ENCODE results near the gene MBD5.

The MBD5 gene

DNA sequence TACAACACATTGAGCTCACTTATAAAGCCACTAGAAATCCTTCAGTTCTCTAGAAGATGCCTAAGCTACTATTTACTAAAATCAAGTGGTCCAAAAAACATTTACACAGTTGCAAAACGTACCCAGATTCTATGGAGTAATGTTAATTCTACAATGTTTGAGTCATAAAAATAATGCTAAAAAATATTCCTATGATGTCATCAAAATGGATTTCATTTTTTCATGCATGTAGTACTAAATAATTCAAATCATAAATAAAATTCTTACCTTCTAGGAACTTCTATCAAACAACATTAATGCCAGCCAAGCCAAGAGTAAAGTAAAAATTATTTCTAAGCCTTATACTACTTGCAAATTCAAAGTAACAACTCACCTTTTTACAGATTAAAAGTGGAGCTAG, 454.7 kb downstream of the MBD5 start:
- no peak for DNase-seq (ENCODE audit: low read depth)

GRCh38 chr2:148479398-148479797, 458.5 kb downstream of the MBD5 start:
- DNase-seq (ENCODE audit: low read depth): no peak

DNA sequence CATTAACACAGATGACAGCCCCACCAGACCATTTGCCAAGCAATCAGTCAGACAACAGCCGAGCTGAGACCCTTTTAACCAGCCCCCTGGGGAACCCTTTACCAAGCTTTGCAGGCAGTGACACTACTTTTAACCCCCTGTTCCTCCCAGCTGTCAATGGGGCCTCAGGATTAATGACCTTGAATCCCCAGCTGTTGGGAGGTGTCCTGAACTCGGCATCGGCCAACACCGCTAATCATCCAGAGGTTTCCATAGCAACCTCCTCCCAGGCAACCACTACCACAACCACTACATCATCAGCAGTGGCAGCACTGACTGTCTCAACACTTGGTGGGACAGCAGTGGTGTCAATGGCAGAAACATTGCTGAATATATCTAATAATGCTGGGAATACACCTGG, 462.8 kb downstream of the MBD5 start:
- no peak for DNase-seq (ENCODE audit: low read depth)

GRCh38 chr2:148484066-148484465, 463.2 kb downstream of the MBD5 start:
- no peak for DNase-seq (ENCODE audit: low read depth)

DNA sequence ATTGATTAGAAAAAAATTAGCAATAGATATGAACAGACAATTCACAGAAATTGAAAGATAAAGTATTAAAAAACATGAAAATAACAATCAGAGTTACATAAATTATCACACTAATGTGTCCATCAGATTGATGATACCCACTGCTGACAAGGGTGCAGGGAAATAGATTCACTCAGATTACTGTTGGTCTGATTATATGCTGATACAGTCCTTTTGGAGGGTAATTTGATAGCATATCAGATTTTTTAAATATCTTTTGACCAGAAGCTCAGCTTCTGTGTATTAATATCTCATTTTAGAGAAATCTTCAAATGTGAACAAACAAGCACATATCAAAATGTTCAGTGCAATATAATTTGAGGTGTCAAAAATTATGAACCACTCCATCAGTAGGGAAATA, 465.8 kb downstream of the MBD5 start:
- DNase-seq (ENCODE audit: low read depth): no peak

DNA sequence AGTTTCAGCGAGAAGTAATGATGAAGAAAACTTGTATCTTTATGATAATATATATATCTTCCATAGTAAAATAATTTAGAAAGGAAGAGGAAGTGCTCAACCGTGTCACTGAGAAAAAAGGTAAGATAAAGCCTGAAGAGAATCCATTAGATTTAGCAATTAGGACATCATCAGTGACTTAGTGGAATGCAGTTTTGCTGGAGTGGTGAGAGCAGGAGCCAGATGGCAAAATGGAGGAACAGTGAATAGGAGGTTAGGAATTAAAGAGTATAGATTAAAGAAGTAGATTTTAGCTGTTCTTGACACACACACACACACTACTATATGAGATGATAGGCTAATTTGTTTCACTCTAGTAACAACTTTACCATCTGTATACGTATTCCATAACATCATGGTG, 466.5 kb downstream of the MBD5 start:
- no peak for DNase-seq (ENCODE audit: low read depth)

DNA sequence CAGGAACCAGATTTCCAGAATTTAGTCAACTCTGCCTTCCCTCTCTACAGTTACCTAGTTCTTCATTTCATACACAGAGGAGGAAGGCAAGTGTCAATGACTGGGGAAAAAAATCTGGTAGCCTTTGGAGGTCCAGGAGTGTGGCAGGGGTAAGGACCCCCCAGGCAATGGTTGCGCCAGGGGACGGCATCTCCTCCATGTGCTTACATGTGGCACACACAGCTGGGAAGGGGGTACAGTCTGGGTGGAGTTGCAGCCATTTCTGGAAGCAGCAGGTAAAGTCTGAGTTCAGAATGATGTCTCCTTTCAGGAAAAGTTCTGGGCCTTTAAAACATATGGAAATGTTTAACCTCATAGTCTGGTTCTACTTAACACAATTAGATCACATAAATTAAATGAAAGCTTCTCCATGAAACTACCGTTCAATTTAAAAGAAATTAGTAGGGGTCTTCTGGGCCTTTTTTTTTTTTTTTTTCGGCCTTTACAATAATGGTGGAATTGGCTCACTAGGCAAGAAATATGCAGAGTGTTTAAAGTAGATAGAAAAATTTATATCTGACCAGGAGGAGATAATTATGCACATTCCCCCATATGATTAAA, 470.0 kb downstream of the MBD5 start:
- no peak for DNase-seq (ENCODE audit: low read depth)

GRCh38 chr2:148493822-148494563, 473.1 kb downstream of the MBD5 start:
- DNase-seq (ENCODE audit: low read depth): no peak

DNA sequence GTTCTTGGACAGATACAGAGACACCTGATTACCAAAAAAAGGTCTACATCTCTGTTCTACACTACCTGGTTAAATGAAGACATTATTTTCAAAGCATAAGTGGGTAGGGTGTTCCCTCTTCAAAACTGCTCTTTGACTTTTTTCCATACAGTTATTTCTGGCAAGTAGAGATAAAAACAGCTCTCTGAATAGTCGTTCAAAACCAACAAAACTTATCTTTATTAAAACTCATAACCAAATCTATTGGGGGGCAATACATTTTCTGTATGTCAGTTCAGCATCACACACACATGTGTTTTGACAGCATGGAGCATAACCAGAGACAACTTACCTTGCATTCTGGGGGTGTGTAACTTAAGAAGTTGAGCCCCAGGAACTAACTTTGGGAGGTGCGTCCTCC, 474.7 kb downstream of the MBD5 start:
- no peak for DNase-seq (ENCODE audit: low read depth)

- DNase-seq (ENCODE audit: low read depth): no peak
Observed at GRCh38 chr2:148501545-148501944, 480.7 kb downstream of the MBD5 start.

GRCh38 chr2:148503516-148503915, 482.6 kb downstream of the MBD5 start:
- DNase-seq (ENCODE audit: low read depth): no peak

DNA sequence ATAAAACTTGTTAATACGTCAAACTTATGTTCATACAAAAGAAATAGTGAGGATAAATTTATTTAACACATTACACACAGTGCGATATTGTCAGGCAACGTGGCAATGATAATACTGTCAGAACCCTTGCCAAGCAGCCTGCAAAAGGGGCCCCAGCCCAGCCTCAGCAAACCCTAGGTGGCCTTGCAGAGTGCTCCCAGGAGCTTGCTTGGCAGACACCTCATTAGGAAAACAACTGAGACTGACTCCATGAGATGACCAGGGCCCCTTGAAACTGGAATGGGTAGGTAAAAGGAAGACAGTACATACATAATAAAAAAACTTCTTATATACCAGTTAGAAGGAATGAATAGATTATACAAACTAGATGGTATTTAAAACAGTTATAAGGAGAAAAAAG, 487.1 kb downstream of the MBD5 start:
- no peak for DNase-seq (ENCODE audit: low read depth)

DNA sequence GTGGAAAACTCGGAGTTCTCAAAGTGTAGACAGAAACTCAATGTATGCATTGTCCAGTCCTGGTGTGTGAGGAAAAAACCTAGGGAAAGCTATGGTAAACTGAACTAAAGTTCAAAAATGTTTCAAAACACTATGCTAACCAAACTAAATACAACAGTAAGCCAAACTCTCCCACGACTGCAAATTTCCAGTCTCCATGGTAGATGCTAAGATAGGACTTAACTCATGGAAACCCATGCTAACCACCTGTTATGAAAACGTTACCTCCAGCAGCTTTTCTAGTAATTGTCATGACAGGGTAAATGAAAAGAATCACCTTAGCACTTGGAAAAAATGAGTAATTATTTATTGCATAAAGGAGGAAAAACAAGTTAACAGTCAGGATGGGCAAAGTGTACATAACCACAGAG, 488.0 kb downstream of the MBD5 start:
- DNase-seq (ENCODE audit: low read depth): no peak

DNA sequence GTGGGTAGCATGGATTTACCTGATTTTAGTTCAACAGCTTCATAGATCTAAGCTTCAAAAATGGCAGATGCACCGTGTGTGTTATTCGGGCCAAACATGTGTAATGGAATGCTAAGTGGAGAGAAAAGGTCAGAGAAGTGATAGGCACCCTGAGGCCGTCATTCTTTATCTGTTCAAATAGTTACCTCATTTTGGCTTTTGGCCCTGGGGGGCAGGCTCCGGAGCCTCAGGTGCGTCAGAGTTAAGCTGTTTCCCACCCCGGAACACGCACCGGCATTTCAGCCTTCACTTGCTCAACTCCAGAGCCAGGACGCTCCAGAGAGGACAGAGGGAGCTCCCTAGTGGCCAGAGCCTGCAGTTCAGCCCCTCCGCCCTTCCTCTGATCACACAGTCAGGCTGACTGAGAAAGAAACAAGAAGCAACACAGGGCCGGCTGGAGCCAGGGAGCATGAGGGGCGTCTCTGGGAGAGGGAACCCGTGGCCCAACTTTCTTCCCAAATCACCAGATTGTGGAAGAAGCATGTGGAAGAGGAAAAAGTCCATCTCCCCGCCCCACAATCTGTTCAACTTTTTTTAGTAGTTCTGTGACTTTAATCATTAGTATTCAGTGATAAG, 488.5 kb downstream of the MBD5 start:
- peak; percentile 90 for DNase-seq (ENCODE audit: low read depth)

DNA sequence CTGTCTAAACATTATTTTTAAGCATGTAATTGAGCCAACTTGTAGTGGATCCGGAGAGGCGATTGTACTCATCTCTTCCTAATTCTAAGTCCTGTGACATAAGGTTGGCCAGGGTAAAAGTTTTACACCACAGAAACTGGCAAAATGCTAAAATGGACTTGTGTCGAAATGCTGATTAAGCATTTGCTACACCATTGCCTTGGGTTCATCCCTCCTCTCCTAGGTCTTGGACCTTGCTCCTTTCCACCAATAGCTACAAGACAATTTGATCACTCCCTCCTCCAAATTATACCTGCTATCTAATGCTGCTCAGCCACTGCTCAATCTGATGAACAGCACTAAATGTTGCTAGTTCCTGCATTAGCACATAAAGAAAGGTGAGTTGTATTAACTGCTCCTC, 491.0 kb downstream of the MBD5 start:
- DNase-seq (ENCODE audit: low read depth): no peak

- DNase-seq (ENCODE audit: low read depth): no peak
Observed at GRCh38 chr2:148512501-148512900, 491.6 kb downstream of the MBD5 start.

DNA sequence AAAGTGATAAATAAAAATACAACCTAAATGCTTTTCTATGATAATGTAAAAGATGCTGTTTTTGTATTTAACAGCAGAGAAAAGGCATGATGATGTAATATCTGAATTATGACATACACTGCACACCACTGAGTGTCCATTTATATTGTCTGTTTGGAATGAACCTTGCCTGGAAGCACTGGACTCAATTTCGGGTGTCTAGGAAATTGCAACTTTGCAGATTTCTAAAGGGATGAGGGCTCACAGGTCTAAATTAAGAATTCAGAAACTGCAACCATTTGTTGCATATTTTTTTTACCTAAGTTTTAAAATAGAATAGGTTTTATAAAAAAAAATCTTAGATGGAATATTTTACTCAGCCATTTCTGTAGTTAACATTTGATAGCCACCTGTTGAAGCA, 492.5 kb downstream of the MBD5 start:
- no peak for DNase-seq (ENCODE audit: low read depth)

DNA sequence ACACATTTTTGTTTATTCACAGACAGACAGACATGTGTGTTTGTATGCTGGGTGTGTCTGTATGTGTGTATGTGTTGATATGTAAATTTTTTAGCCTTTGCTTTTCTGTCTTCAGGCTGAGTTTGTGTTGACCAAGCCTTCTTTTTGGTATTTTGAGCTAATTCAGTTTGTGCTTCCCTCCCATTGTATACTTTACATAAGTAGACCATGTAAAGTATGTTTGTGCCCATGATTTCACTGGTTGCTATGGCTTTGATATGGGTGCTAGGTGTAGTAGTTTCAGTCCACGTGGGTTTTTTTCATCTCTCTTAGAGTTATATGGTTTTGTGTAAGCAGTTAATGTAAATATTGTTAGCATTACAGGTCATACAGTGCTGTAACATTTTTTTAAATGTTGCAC, 494.2 kb downstream of the MBD5 start:
- no peak for DNase-seq (ENCODE audit: low read depth)

- DNase-seq (ENCODE audit: low read depth): no peak
Observed at GRCh38 chr2:148515976-148516375, 495.1 kb downstream of the MBD5 start.

- no peak for DNase-seq (ENCODE audit: low read depth)
Observed at GRCh38 chr2:148517296-148517695, 496.4 kb downstream of the MBD5 start.

DNA sequence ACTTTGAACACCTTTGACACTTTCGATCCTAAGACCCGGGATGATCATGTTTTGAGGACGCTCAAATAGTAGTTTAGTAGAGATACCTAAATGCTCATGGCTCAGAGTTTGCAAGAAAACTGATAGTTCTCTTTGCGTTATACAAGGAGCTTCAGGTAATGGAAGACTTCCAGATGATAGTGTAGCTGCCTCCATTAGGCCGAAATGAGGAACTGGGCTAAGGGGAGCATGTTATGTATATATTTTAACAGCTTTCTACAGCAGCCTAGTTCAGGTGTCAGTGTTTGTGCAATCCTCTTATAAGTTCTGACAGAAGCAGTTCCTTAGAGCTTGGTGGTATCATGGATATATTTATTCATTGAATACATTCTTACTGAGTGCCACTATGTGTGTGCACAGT, 496.9 kb downstream of the MBD5 start:
- no peak for DNase-seq (ENCODE audit: low read depth)

- DNase-seq (ENCODE audit: low read depth): no peak
Observed at GRCh38 chr2:148519013-148519412, 498.1 kb downstream of the MBD5 start.

DNA sequence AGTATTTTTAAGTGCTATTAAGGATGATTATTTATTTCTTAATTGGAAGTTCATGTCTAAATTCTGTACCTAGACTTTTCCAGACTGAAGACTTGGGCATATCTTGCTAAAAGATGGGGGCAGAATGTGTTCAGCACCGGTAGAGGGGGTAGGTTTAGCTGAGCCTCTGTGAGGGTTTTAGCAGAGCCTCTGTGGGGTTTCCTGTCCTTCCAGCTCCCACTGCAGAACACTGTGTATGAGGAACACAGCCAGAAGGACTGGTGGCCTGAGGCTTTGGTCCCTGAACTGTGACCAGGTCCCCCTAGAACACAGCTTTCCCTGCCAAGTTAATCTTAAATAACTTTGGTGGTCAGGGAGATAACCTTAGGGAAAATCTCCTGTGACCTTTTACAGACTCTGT, 500.3 kb downstream of the MBD5 start:
- DNase-seq (ENCODE audit: low read depth): no peak

DNA sequence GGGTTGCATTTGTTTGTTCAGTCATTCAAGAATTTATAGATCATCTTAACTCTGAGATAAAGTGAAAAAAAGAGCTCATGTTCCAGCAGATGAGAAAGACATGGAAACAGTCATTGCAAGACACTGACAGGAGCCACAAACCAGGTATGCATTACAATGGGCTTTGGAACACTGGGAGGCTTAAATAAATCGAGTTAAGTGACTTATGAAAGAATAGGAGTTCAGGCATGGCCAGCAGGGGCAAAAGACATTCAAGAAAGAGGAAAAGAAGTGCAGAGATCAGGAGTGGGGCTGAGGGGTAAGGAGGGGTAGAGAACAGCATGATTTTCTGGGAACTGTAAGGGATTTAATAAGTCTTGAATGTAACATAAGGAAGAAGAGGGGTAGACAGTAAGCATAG, 502.4 kb downstream of the MBD5 start:
- DNase-seq (ENCODE audit: low read depth): no peak

All from ELR (cell line).